SH-SY5Y (cell line): ENCODE results near the gene SLC52A1.

Source experiments
- GATA2 ChIP-seq: IDR thresholded peaks from 2 replicates; pipeline ENCODE4 v1.6.1; 2011; ENCODE audit warnings: mild to moderate bottlenecking, low read depth, low read length
- GATA3 ChIP-seq: IDR thresholded peaks from 2 replicates; pipeline ENCODE4 v1.6.1; 2011; ENCODE audit warnings: low read depth, mild to moderate bottlenecking, low read length, moderate library complexity

- TF ChIP-seq GATA2: no peak
- TF ChIP-seq GATA3: no peak
Measured at GRCh38 chr17:5002121-5002788, 33.0 kb downstream of the SLC52A1 start.
